Islet of Langerhans (tissue), 1 donor: ENCODE measurements around the gene EYS.
"Not testable (repeated sequence)": the region's sequence is repeated elsewhere in the genome, so short reads cannot be mapped to it uniquely, and the experiment has no call there.

Experiments
- FAIRE-seq: peaks from one replicate; lab custom pipeline; 2011; peaks lifted over from hg19 to GRCh38; lab: Jason Lieb, UNC

EYS gene

GRCh38 chr6:65452333-65452732, 254.7 kb downstream of the EYS start:
- FAIRE-seq, result no peak

GRCh38 chr6:65450451-65450850, 256.6 kb downstream of the EYS start:
- no peak for FAIRE-seq

GRCh38 chr6:65449926-65450325, 257.1 kb downstream of the EYS start:
- no peak for FAIRE-seq

GRCh38 chr6:65448866-65449265, 258.2 kb downstream of the EYS start:
- no peak for FAIRE-seq

GRCh38 chr6:65436281-65436680, 270.7 kb downstream of the EYS start:
- no peak for FAIRE-seq

- no peak for FAIRE-seq
These were observed 290.4 kb downstream of the EYS start for GRCh38 chr6:65416621-65417020.

GRCh38 chr6:65410309-65410708, 296.7 kb downstream of the EYS start:
- FAIRE-seq, result no peak

GRCh38 chr6:65402564-65402963, 304.5 kb downstream of the EYS start:
- no peak for FAIRE-seq

- FAIRE-seq, result no peak
These were observed 307.5 kb downstream of the EYS start for GRCh38 chr6:65399355-65400084.

GRCh38 chr6:65398851-65399250, 308.2 kb downstream of the EYS start:
- FAIRE-seq, result no peak

GRCh38 chr6:65350530-65350929, 356.5 kb downstream of the EYS start:
- no peak for FAIRE-seq

- FAIRE-seq, result not testable (repeated sequence)
These were observed 404.4 kb downstream of the EYS start for GRCh38 chr6:65302655-65303054.

- FAIRE-seq, result no peak
These were observed 407.8 kb downstream of the EYS start for GRCh38 chr6:65299236-65299635.

GRCh38 chr6:65295812-65296211, 411.2 kb downstream of the EYS start:
- FAIRE-seq, result no peak

- no peak for FAIRE-seq
These were observed 417.5 kb downstream of the EYS start for GRCh38 chr6:65289491-65289890.

GRCh38 chr6:65285275-65285674, 421.8 kb downstream of the EYS start:
- no peak for FAIRE-seq

- FAIRE-seq, result no peak
These were observed 427.0 kb downstream of the EYS start for GRCh38 chr6:65280060-65280459.

- no peak for FAIRE-seq
These were observed 444.8 kb downstream of the EYS start for GRCh38 chr6:65262241-65262640.

GRCh38 chr6:65259982-65260381, 447.0 kb downstream of the EYS start:
- no peak for FAIRE-seq

- FAIRE-seq, result no peak
These were observed 448.0 kb downstream of the EYS start for GRCh38 chr6:65259059-65259458.

GRCh38 chr6:65253041-65253440, 454.0 kb downstream of the EYS start:
- no peak for FAIRE-seq

GRCh38 chr6:65248101-65248610, 458.9 kb downstream of the EYS start:
- FAIRE-seq, result no peak

- FAIRE-seq, result no peak
These were observed 475.4 kb downstream of the EYS start for GRCh38 chr6:65231616-65232015.

GRCh38 chr6:65229825-65230224, 477.2 kb downstream of the EYS start:
- FAIRE-seq, result no peak
